ENCODE data around the gene HFE. TPM values are rescaled to one million over a fixed set of nuclear protein-coding genes. Genes with fewer than 3 reads are reported as not detected.

Gene HFE
- total and polyA plus RNA-seq, 2 of the 13 experiments (the other 11 are each of a cell fraction or from before 2014, with no cell fraction given): 3.7 to 6.3 TPM

- no peak for TF ChIP-seq ATF7 (IDR thresholded peaks at IDR 0.05)
- TF ChIP-seq ATF7 (CRISPR knock-in tag; IDR thresholded peaks at IDR 0.05): peak; percentile 93
- no peak; the same call in 1 of the 2 replicates for TF ChIP-seq EEA1 (CRISPR knock-in tag; IDR thresholded peaks at IDR 0.05; ENCODE audit: borderline replicate concordance)
- TF ChIP-seq RAD21 (CRISPR knock-in tag; IDR thresholded peaks at IDR 0.05): peak; percentile 52; the same call in 1 of the 2 replicates
- TF ChIP-seq HMG20B (CRISPR knock-in tag; conservative IDR thresholded peaks at IDR 0.05): no peak; the same call in 1 of the 2 replicates
- peak; percentile 82 for TF ChIP-seq RXRB (CRISPR knock-in tag; IDR thresholded peaks at IDR 0.05; ENCODE audit: borderline replicate concordance)
- no peak; the same call in none of the 2 replicates for TF ChIP-seq ZNF230 (CRISPR knock-in tag; IDR thresholded peaks at IDR 0.05)
- TF ChIP-seq RBM22 (optimal IDR thresholded peaks at IDR 0.05; ENCODE audit: low read length): peak; percentile 99
- TF ChIP-seq ZNF790 (CRISPR knock-in tag; IDR thresholded peaks at IDR 0.05; ENCODE audit: borderline replicate concordance): no peak
- TF ChIP-seq HNRNPK (IDR thresholded peaks at IDR 0.05; ENCODE audit: low read depth, low read length, poor library complexity, severe bottlenecking): no peak
- peak; percentile 95 for TF ChIP-seq HNRNPH1 (optimal IDR thresholded peaks at IDR 0.05; ENCODE audit: low read depth, low read length)
- TF ChIP-seq HDAC2 (CRISPR knock-in tag; IDR thresholded peaks at IDR 0.05): peak; percentile 87
- TF ChIP-seq ZNF878 (CRISPR knock-in tag; IDR thresholded peaks at IDR 0.05): peak; percentile 97
- TF ChIP-seq ATF4 (CRISPR knock-in tag; IDR thresholded peaks at IDR 0.05): peak; percentile 39 to 76; a peak in 2 of 4 replicates
- peak; percentile 93 for TF ChIP-seq AKNA (CRISPR knock-in tag; IDR thresholded peaks at IDR 0.05; ENCODE audit: borderline replicate concordance)
- peak; percentile 75; the same call in 1 of the 2 replicates for TF ChIP-seq ZNF101 (CRISPR knock-in tag; IDR thresholded peaks at IDR 0.05; ENCODE audit: borderline replicate concordance, low read depth)
- peak; percentile 85 for TF ChIP-seq ZNF556 (CRISPR knock-in tag; IDR thresholded peaks at IDR 0.05; ENCODE audit: borderline replicate concordance)
- peak; percentile 82 for TF ChIP-seq ZNF275 (CRISPR knock-in tag; IDR thresholded peaks at IDR 0.05; ENCODE audit: borderline replicate concordance)
- TF ChIP-seq ZNF432 (CRISPR knock-in tag; IDR thresholded peaks at IDR 0.05; ENCODE audit: borderline replicate concordance): 0 out of 2 replicates have a peak, but pooled peaks have one; percentile 31
- peak; percentile 56 for TF ChIP-seq HNRNPLL (IDR thresholded peaks at IDR 0.05; ENCODE audit: low read depth, low read length, poor library complexity, severe bottlenecking)
These were observed 16.7 kb downstream of the HFE start (continued) for GRCh38 chr6:26103770-26104456.
